HCT116 (cell line): ENCODE data around the gene UBE2N. TPM values are rescaled to one million over a fixed set of nuclear protein-coding genes. Genes with fewer than 3 reads are reported as not detected.

ENCODE experiments used
- ATAC-seq: fragments of 200-7000 bp; cut with Tn5 transposase; 2 replicates; pipeline ENCODE4 v1.9.1; 2020; ENCODE audit warnings: mild to moderate bottlenecking, moderate library complexity
- BruUV-seq: library from RNA; stranded (reverse); fragments of 400-500 nt; replicated peaks from 2 replicates; lab custom pipeline; 2021; lab: Mats Ljungman, UMichigan
- CTCF ChIA-PET: fragments of 300-600 bp; sonication (Branson Sonifier 250); formaldehyde crosslinking; loops from one replicate; lab custom pipeline; 2021; ENCODE audit warnings: antibody characterized with exemption; lab: Charles Lee
- POLR2A ChIA-PET: fragments of 300-600, 350-600 bp; sonication (Branson Sonifier 250); formaldehyde crosslinking; loops from one replicate; lab custom pipeline; 2021; ENCODE audit warnings: antibody characterized with exemption; lab: Charles Lee
- RAD21 ChIA-PET, 2 experiments: fragments of 300-600 bp; sonication (Branson Sonifier 250); formaldehyde crosslinking; loops; one replicate each; lab custom pipeline; 2023; ENCODE audit warnings: low total read pairs in 2 of 2; ENCODE audit not compliant: uncharacterized antibody in 2 of 2, unreplicated experiment in 2 of 2, low non-redundant PET in 1 of 2; lab: Charles Lee
- DNase-seq: peaks from one replicate; pipeline ENCODE4 v3.0.0-alpha.2; 2010; ENCODE audit warnings: low read depth, low spot score
- H2AFZ ChIP-seq: fragments of 200-600 bp; shearing (Covaris generic), sonication (generic); 2 replicates; pipeline ENCODE4 v1.6.1; 2017; ENCODE audit warnings: low read depth, mixed run types, mixed read lengths, antibody characterized with exemption, low read length; ENCODE audit not compliant: poor library complexity, severe bottlenecking
- H3K27ac ChIP-seq: 2 replicates; pipeline ENCODE4 v1.5.1; 2012; ENCODE audit warnings: low read depth, low read length
- H3K27me3 ChIP-seq: fragments of 200-600 bp; sonication (generic); 2 replicates; pipeline ENCODE4 v1.6.1; 2016; ENCODE audit warnings: mixed run types, low read length, mixed read lengths; ENCODE audit not compliant: insufficient read depth
- H3K36me3 ChIP-seq, 2 experiments: fragments of 200-500 bp in 1 of 2; fragments of 200-600 bp in 1 of 2; sonication (Bioruptor generic) in 1 of 2; sonication (generic) in 1 of 2; 2 replicates each; pipeline versions ENCODE4 v1.5.1 to v1.6.1; 2014 to 2016; ENCODE audit warnings: low read length in 2 of 2, inconsistent platforms in 1 of 2, mixed read lengths in 1 of 2, mixed run types in 1 of 2; ENCODE audit not compliant: insufficient read depth in 2 of 2, control insufficient read depth in 1 of 2
- H3K4me1 ChIP-seq, 2 experiments: fragments of 200-600 bp in 1 of 2; sonication (generic) in 1 of 2; 2 replicates each; pipeline versions ENCODE4 v1.5.1 to v1.6.1; 2012 to 2017; ENCODE audit warnings: low read length in 2 of 2, inconsistent platforms in 1 of 2, mild to moderate bottlenecking in 1 of 2, mixed read lengths in 1 of 2, mixed run types in 1 of 2, moderate library complexity in 1 of 2; ENCODE audit not compliant: insufficient read depth in 2 of 2, control insufficient read depth in 1 of 2
- H3K4me2 ChIP-seq: fragments of 200-600 bp; sonication (generic); 2 replicates; pipeline ENCODE4 v1.6.1; 2017; ENCODE audit warnings: mixed run types, low read length, mixed read lengths
- H3K4me3 ChIP-seq, 2 experiments: fragments of 200-600 bp in 1 of 2; sonication (generic) in 1 of 2; replicated peaks in 1 of 2; 2 replicates each; pipeline ENCODE4 v1.5.1; 2011 to 2016; ENCODE audit warnings: low read length in 2 of 2, control low read depth in 1 of 2, low read depth in 1 of 2, mild to moderate bottlenecking in 1 of 2, mixed read lengths in 1 of 2, mixed run types in 1 of 2
- H3K79me2 ChIP-seq: fragments of 200-600 bp; sonication (generic); 2 replicates; pipeline ENCODE4 v1.6.1; 2017; ENCODE audit warnings: mild to moderate bottlenecking, mixed run types, low read length, moderate library complexity, mixed read lengths; ENCODE audit not compliant: insufficient read depth
- H3K9ac ChIP-seq: fragments of 200-600 bp; sonication (generic); 2 replicates; pipeline ENCODE4 v1.6.1; 2016; ENCODE audit warnings: low read length, mixed read lengths
- H3K9me2 ChIP-seq: fragments of 200-600 bp; sonication (generic), shearing (Covaris generic); 2 replicates; pipeline ENCODE4 v1.6.1; 2017; ENCODE audit warnings: mixed run types, mild to moderate bottlenecking, moderate library complexity; ENCODE audit not compliant: insufficient read depth
- H3K9me3 ChIP-seq, 2 experiments: fragments of 200-500 bp in 1 of 2; fragments of 200-600 bp in 1 of 2; sonication (Bioruptor generic) in 1 of 2; sonication (generic) in 1 of 2; 2 replicates each; pipeline ENCODE4 v1.6.1; 2014 to 2017; ENCODE audit warnings: low read length in 2 of 2, mixed read lengths in 2 of 2, inconsistent platforms in 1 of 2, low read depth in 1 of 2, mild to moderate bottlenecking in 1 of 2, mixed run types in 1 of 2, moderate library complexity in 1 of 2; ENCODE audit not compliant: control insufficient read depth in 1 of 2, insufficient read depth in 1 of 2
- H4K20me1 ChIP-seq: fragments of 200-600 bp; sonication (generic), shearing (Covaris generic); 2 replicates; pipeline ENCODE4 v1.6.1; 2017; ENCODE audit warnings: mixed run types, mild to moderate bottlenecking, moderate library complexity; ENCODE audit not compliant: insufficient read depth
- CBX3 ChIP-seq: IDR thresholded peaks from 2 replicates; pipeline ENCODE4 v1.6.1; 2012; ENCODE audit warnings: low read depth
- CEBPB ChIP-seq: IDR thresholded peaks from 2 replicates; pipeline ENCODE4 v1.6.1; 2012; ENCODE audit warnings: low read depth
- CTCF ChIP-seq, 3 experiments: fragments of 200-600 bp in 1 of 3; sonication (generic) in 1 of 3; IDR thresholded peaks in 2 of 3; conservative IDR thresholded peaks in 1 of 3; 2 replicates each; pipeline ENCODE4 v1.5.1; 2012 to 2017; ENCODE audit warnings: low read depth in 2 of 3, low read length in 2 of 3, antibody characterized with exemption in 1 of 3, borderline replicate concordance in 1 of 3, control low read depth in 1 of 3, mild to moderate bottlenecking in 1 of 3, mixed read lengths in 1 of 3, mixed run types in 1 of 3, moderate library complexity in 1 of 3; ENCODE audit not compliant: insufficient read depth in 1 of 3
- ELF1 ChIP-seq: IDR thresholded peaks from 2 replicates; pipeline ENCODE4 v1.6.1; 2012; ENCODE audit warnings: low read depth, borderline replicate concordance
- EZH2 ChIP-seq: fragments of 200-600 bp; sonication (generic); IDR thresholded peaks from 2 replicates; pipeline ENCODE4 v1.6.1; 2017; ENCODE audit warnings: antibody characterized with exemption, mixed run types
- EZH2phosphoT487 ChIP-seq: fragments of 200-600 bp; IDR thresholded peaks from 2 replicates; pipeline ENCODE4 v1.6.1; 2018; ENCODE audit warnings: antibody characterized with exemption, borderline replicate concordance
- FOSL1 ChIP-seq: IDR thresholded peaks from 2 replicates; pipeline ENCODE4 v1.6.1; 2012; ENCODE audit warnings: low read depth
- JUND ChIP-seq: IDR thresholded peaks from 2 replicates; pipeline ENCODE4 v1.6.1; 2012
- MAX ChIP-seq: IDR thresholded peaks from 2 replicates; pipeline ENCODE4 v1.6.1; 2012
- POLR2A ChIP-seq: IDR thresholded peaks from 2 replicates; pipeline ENCODE4 v1.7.0; 2011; ENCODE audit warnings: borderline replicate concordance; ENCODE audit not compliant: insufficient read depth, insufficient read length; ENCODE audit errors: extremely low read depth
- POLR2AphosphoS5 ChIP-seq: IDR thresholded peaks from 2 replicates; pipeline ENCODE4 v1.6.1; 2011; ENCODE audit warnings: mild to moderate bottlenecking, low read depth, low read length, moderate library complexity
- REST ChIP-seq: IDR thresholded peaks from 2 replicates; pipeline ENCODE4 v1.6.1; 2012; ENCODE audit warnings: low read depth
- SIN3A ChIP-seq: IDR thresholded peaks from 2 replicates; pipeline ENCODE4 v1.6.1; 2012; ENCODE audit warnings: low read depth
- TCF7L2 ChIP-seq: IDR thresholded peaks from 2 replicates; pipeline ENCODE4 v1.7.0; 2011; ENCODE audit warnings: borderline replicate concordance, inconsistent platforms; ENCODE audit not compliant: insufficient read depth, insufficient read length; ENCODE audit errors: extremely low read depth
- ZFX ChIP-seq: fragments of 450-650 bp; IDR thresholded peaks from 2 replicates; pipeline ENCODE4 v1.6.1; 2017
- ZNF274 ChIP-seq: fragments of 200-500 bp; sonication (Bioruptor generic); IDR thresholded peaks from 2 replicates; pipeline ENCODE4 v1.6.1; 2014; ENCODE audit warnings: mild to moderate bottlenecking, low read depth, low read length, inconsistent platforms
- intact Hi-C: fragments of 100-400 bp; cut with micrococcal nuclease; formaldehyde crosslinking; loops from 2 replicates; pipeline ENCODE4 v1.10.0; 2022
- total RNA-seq: library from RNA; stranded (reverse); gene quantifications from one replicate; pipeline ENCODE4 v1.2.1, GENCODE V29; 2021; ENCODE audit not compliant: unreplicated experiment

UBE2N gene
- total RNA-seq, 1 experiment from 2014 or later = 140 TPM

- Histone ChIP-seq H3K9me2 (no peaks in the 10 kb centered on the region), H4K20me1 (no peaks in the 10 kb centered on the region), H3K9ac (no peak overlapping the region), H3K79me2 (peaks cover 34% of the 10 kb centered on the region), H3K9me3 (no peaks in the 10 kb centered on the region), H3K4me2 (no peak overlapping the region), H3K36me3 (peaks cover 4 to 11% of the 10 kb centered on the region in 2 experiments; a peak in 3 of 4 replicates), H3K4me1 (peaks cover 5 to 10% of the 10 kb centered on the region in 2 experiments; a peak in 3 of 4 replicates), H2AFZ (no peak overlapping the region), H3K27ac (no peak overlapping the region), H3K27me3 (no peaks in the 10 kb centered on the region), H3K4me3 (no peak overlapping the region)
- intact Hi-C loops = loop anchor here (2.0 kb wide), 1 partner anchor 23 kb away; no protein-coding TSS in a partner anchor
- CTCF ChIA-PET = interaction anchor here (1.9 kb wide), 1 partner anchor 37 kb away, joined by 5 read pairs; no protein-coding TSS in a partner anchor
- POLR2A ChIA-PET = no interaction called here
- BruUV-seq = no TSS peak
- TF ChIP-seq JUND = no peak
- no peak for TF ChIP-seq ZFX
- TF ChIP-seq CBX3 = no peak
- no peak for TF ChIP-seq TCF7L2
- TF ChIP-seq ZNF274 = no peak
- TF ChIP-seq EZH2phosphoT487 = no peak
- TF ChIP-seq CEBPB = no peak
- TF ChIP-seq MAX = no peak
- RAD21 ChIA-PET = no interaction called here
- DNase-seq = no peak
- ATAC-seq = no peak
These were observed 24.1 kb upstream of the UBE2N start for GRCh38 chr12:93465841-93466240.

- BruUV-seq = no TSS peak
- Histone ChIP-seq H3K27me3 (no peaks in the 10 kb centered on the region), H3K79me2 (no peaks in the 10 kb centered on the region), H3K27ac (no peak overlapping the region), H3K4me2 (no peak overlapping the region), H3K4me3 (no peak overlapping the region), H3K9ac (no peak overlapping the region), H2AFZ (no peak overlapping the region), H4K20me1 (no peaks in the 10 kb centered on the region), H3K9me2 (no peaks in the 10 kb centered on the region), H3K36me3 (no peaks in the 10 kb centered on the region), H3K9me3 (no peaks in the 10 kb centered on the region), H3K4me1 (no peaks in the 10 kb centered on the region)
- ATAC-seq (no peak), DNase-seq (no peak)
- intact Hi-C loops = no loop called here
- POLR2A ChIA-PET = interaction anchor here (1.0 kb wide), 1 partner anchor 19 kb away, joined by 3 read pairs; no protein-coding TSS in a partner anchor
- RAD21 ChIA-PET = interaction anchor here in 1 of 2 experiments (0.7 kb wide), 1 partner anchor 1981 kb away, joined by 3 read pairs; no protein-coding TSS in a partner anchor
- CTCF ChIA-PET = no interaction called here
- TF ChIP-seq POLR2A = no peak
- TF ChIP-seq REST = no peak
- TF ChIP-seq SIN3A = no peak
- TF ChIP-seq ZFX = no peak
- no peak for TF ChIP-seq MAX
- no peak for TF ChIP-seq FOSL1
- no peak for TF ChIP-seq CTCF (IDR thresholded peaks at IDR 0.05 in 2 of 3, conservative IDR thresholded peaks at IDR 0.05 in 1 of 3; ENCODE audit: borderline replicate concordance in 1 of 3, insufficient read depth in 1 of 3, low read depth in 2 of 3, low read length in 2 of 3)
- no peak for TF ChIP-seq CBX3
- no peak for TF ChIP-seq POLR2AphosphoS5
- no peak for TF ChIP-seq ELF1
- no peak for TF ChIP-seq EZH2
These were observed 19.8 kb upstream of the UBE2N start for GRCh38 chr12:93461503-93461902.
